Mononuclear cell (primary cell): ENCODE results near the gene GCK. TPM values are rescaled to one million over a fixed set of nuclear protein-coding genes. Genes with fewer than 3 reads are reported as not detected.

Source experiments
- total RNA-seq: library from RNA; depleted of rRNA; stranded (reverse); fragments of >200 nt; gene quantifications from one replicate; pipeline ENCODE4 v1.2.3, GENCODE V29; 2012

Gene GCK
- total RNA-seq, 1 donor: 0.21 TPM

Other genes starting within 250 kb of the GCK start
- under 0.01 TPM for gene SPDYE1, start 191.5 kb downstream of the GCK start, total RNA-seq
- gene DBNL, start 144.7 kb downstream of the GCK start, total RNA-seq: 100 TPM
- 0.63 TPM for gene PGAM2, start 123.9 kb downstream of the GCK start, total RNA-seq
- 15.6 TPM for gene POLM, start 106.9 kb downstream of the GCK start, total RNA-seq
- 5.4 TPM for gene AEBP1, start 85.1 kb downstream of the GCK start, total RNA-seq
- 14.9 TPM for gene POLD2, start 65.9 kb downstream of the GCK start, total RNA-seq
- not detected for gene MYL7, start 48.1 kb downstream of the GCK start, total RNA-seq
- 39.0 TPM for gene YKT6, start 11.5 kb upstream of the GCK start, total RNA-seq
- gene CAMK2B, start 136.2 kb upstream of the GCK start, total RNA-seq: not detected